Vagina (tissue), 2 donors: Measurements from ENCODE around the gene SLC30A2. TPM values are rescaled to one million over a fixed set of nuclear protein-coding genes. Genes with fewer than 3 reads are reported as not detected.
A peak's percentile ranks its signal among the peaks of the same experiment; 100 is the strongest.

ENCODE experiments used
- DNase-seq, 2 donors: peaks; one replicate each; pipeline ENCODE4 v3.0.0-alpha.2; 2017; ENCODE audit errors: extremely low spot score in 2 of 2
- H3K27ac ChIP-seq: fragments of 200-600 bp; sonication (generic); one replicate; pipeline ENCODE4 v1.5.1; 2019
- H3K27me3 ChIP-seq: fragments of 200-600 bp; sonication (generic); one replicate; pipeline ENCODE4 v1.5.1; 2019
- H3K36me3 ChIP-seq, 2 donors: fragments of 200-600 bp; sonication (generic); one replicate each; pipeline ENCODE4 v1.5.1; 2017 to 2019
- H3K4me1 ChIP-seq: fragments of 200-600 bp; sonication (generic); one replicate; pipeline ENCODE4 v1.5.1; 2019
- H3K4me3 ChIP-seq, 2 donors: fragments of 200-600 bp; sonication (generic); 1 replicate in 1 of 2; 2 replicates in 1 of 2; pipeline ENCODE4 v1.5.1; 2016 to 2019
- H3K9me3 ChIP-seq: fragments of 200-600 bp; sonication (generic); one replicate; pipeline ENCODE4 v1.5.1; 2019
- CTCF ChIP-seq, 3 experiments: fragments of 450-650 bp in 2 of 3; fragments of 200-600 bp in 1 of 3; sonication (generic) in 1 of 3; IDR thresholded peaks; one replicate each; pipeline ENCODE4 v1.5.1; 2017 to 2019; ENCODE audit warnings: antibody characterized with exemption in 3 of 3, mild to moderate bottlenecking in 2 of 3, moderate library complexity in 2 of 3
- POLR2A ChIP-seq, 2 donors: fragments of 450-650 bp; IDR thresholded peaks; one replicate each; pipeline ENCODE4 v1.6.1; 2017; ENCODE audit warnings: antibody characterized with exemption in 2 of 2, mild to moderate bottlenecking in 2 of 2, moderate library complexity in 2 of 2
- POLR2AphosphoS5 ChIP-seq, 2 donors: sonication (generic); formaldehyde crosslinking; IDR thresholded peaks; one replicate each; pipeline ENCODE4 v1.9.0; 2017; ENCODE audit warnings: antibody characterized with exemption in 2 of 2, mild to moderate bottlenecking in 2 of 2, low read depth in 1 of 2; ENCODE audit not compliant: insufficient read depth in 1 of 2
- intact Hi-C: fragments of 100-400 bp; cut with DNase I; formaldehyde crosslinking; loops from one replicate; pipeline ENCODE4 v1.15.1; 2023
- total RNA-seq: library from RNA; depleted of rRNA; stranded (reverse); fragments of >200 nt; gene quantifications from one replicate; pipeline ENCODE4 v1.2.3, GENCODE V29; 2016

SLC30A2 gene
- total RNA-seq, 1 donor from 2014 or later = not detected

GRCh38 chr1:26036756-26037281, 9.1 kb downstream of the SLC30A2 start:
- H3K4me3 ChIP-seq = no peak overlapping the region
- no peaks in the 10 kb centered on the region for H3K36me3 ChIP-seq
- no peaks in the 10 kb centered on the region for H3K27me3 ChIP-seq
- no peak for TF ChIP-seq CTCF (IDR thresholded peaks at IDR 0.05)
- DNase-seq = no peak
- peaks cover 13% of the 10 kb centered on the region for H3K4me1 ChIP-seq
- no peak overlapping the region for H3K27ac ChIP-seq
- no peaks in the 10 kb centered on the region for H3K9me3 ChIP-seq
- intact Hi-C loops = loop anchor here (10.0 kb wide), 1 partner anchor 128 kb away; the partner anchor contains the start of genes C1orf232 and ZNF593

- peak in 1 of 2 donors; percentile 16 for TF ChIP-seq POLR2AphosphoS5 (IDR thresholded peaks at IDR 0.05; ENCODE audit: insufficient read depth in 1 of 2, low read depth in 1 of 2)
- no peak for TF ChIP-seq POLR2A (IDR thresholded peaks at IDR 0.05)
- TF ChIP-seq CTCF (IDR thresholded peaks at IDR 0.05) = peak; percentile 98 to 99 (median 98)
- no peak for DNase-seq
- Histone ChIP-seq H3K4me1 (peaks cover 13% of the 10 kb centered on the region), H3K9me3 (no peaks in the 10 kb centered on the region), H3K27me3 (no peaks in the 10 kb centered on the region), H3K36me3 (no peaks in the 10 kb centered on the region), H3K27ac (peak overlapping the region; percentile 85), H3K4me3 (peak overlapping the region; percentile 75 to 79)
- intact Hi-C loops = loop anchor here (10.0 kb wide), 1 partner anchor 129 kb away; the partner anchor contains the start of genes C1orf232 and ZNF593
These were observed 9.8 kb downstream of the SLC30A2 start for GRCh38 chr1:26035959-26036755.

GRCh38 chr1:26035203-26035958, 10.5 kb downstream of the SLC30A2 start:
- H3K4me1 ChIP-seq = peaks cover 13% of the 10 kb centered on the region
- intact Hi-C loops = loop anchor here (10.0 kb wide), 1 partner anchor 129 kb away; the partner anchor contains the start of genes C1orf232 and ZNF593

GRCh38 chr1:26034504-26035202, 11.3 kb downstream of the SLC30A2 start:
- DNase-seq = no peak
- peaks cover 13% of the 10 kb centered on the region for H3K4me1 ChIP-seq
- intact Hi-C loops = loop anchor here (10.0 kb wide), 1 partner anchor 130 kb away; the partner anchor contains the start of genes C1orf232 and ZNF593
- peak overlapping the region; percentile 75 to 79 for H3K4me3 ChIP-seq
- no peaks in the 10 kb centered on the region for H3K36me3 ChIP-seq
- no peaks in the 10 kb centered on the region for H3K27me3 ChIP-seq
- no peak for TF ChIP-seq POLR2A (IDR thresholded peaks at IDR 0.05)
- no peak for TF ChIP-seq CTCF (IDR thresholded peaks at IDR 0.05)
- no peak for TF ChIP-seq POLR2AphosphoS5 (IDR thresholded peaks at IDR 0.05; ENCODE audit: insufficient read depth in 1 of 2, low read depth in 1 of 2)
- H3K27ac ChIP-seq = peak overlapping the region; percentile 85
- H3K9me3 ChIP-seq = no peaks in the 10 kb centered on the region

More at GRCh38 chr1:26035203-26035958, 10.5 kb downstream of the SLC30A2 start:
- H3K36me3 ChIP-seq = no peaks in the 10 kb centered on the region
- TF ChIP-seq POLR2A (IDR thresholded peaks at IDR 0.05) (peak in 1 of 2 donors; percentile 68), POLR2AphosphoS5 (IDR thresholded peaks at IDR 0.05; ENCODE audit: insufficient read depth in 1 of 2, low read depth in 1 of 2) (peak; percentile 65 to 95), CTCF (IDR thresholded peaks at IDR 0.05) (no peak)
- H3K27ac ChIP-seq = peak overlapping the region; percentile 85
- peak in 1 of 2 donors; percentile 95 for DNase-seq
- H3K9me3 ChIP-seq = no peaks in the 10 kb centered on the region
- H3K27me3 ChIP-seq = no peaks in the 10 kb centered on the region
- H3K4me3 ChIP-seq = peak overlapping the region; percentile 75 to 79
